Fibroblast of lung (primary cell): ENCODE data around the gene HMCES. TPM values are rescaled to one million over a fixed set of nuclear protein-coding genes. Genes with fewer than 3 reads are reported as not detected.
A peak's percentile ranks its signal among the peaks of the same experiment; 100 is the strongest.

Source experiments
- DNase-seq, 2 donors: peaks; one replicate each; pipeline versions ENCODE4 v3.0.0 to v3.0.0-alpha.2; 2010; ENCODE audit warnings: low read depth in 2 of 2
- H2AFZ ChIP-seq: 2 replicates; pipeline ENCODE4 v1.5.1; 2012; ENCODE audit warnings: low read length, control low read depth, inconsistent platforms
- H3K27ac ChIP-seq: 2 replicates; pipeline ENCODE4 v1.5.1; 2011; ENCODE audit warnings: low read length, control low read depth; ENCODE audit not compliant: insufficient read depth
- H3K27me3 ChIP-seq: 2 replicates; pipeline ENCODE4 v1.5.1; 2011; ENCODE audit warnings: mild to moderate bottlenecking, low read length; ENCODE audit not compliant: control insufficient read depth, insufficient read depth
- H3K36me3 ChIP-seq: 2 replicates; pipeline ENCODE4 v1.5.1; 2011; ENCODE audit warnings: low read length; ENCODE audit not compliant: control insufficient read depth, insufficient read depth
- H3K4me1 ChIP-seq: 2 replicates; pipeline ENCODE4 v1.5.1; 2011; ENCODE audit warnings: low read length; ENCODE audit not compliant: control insufficient read depth, insufficient read depth; ENCODE audit errors: extremely low read depth
- H3K4me2 ChIP-seq: 2 replicates; pipeline ENCODE4 v1.5.1; 2011; ENCODE audit warnings: low read length, control low read depth; ENCODE audit not compliant: insufficient read depth; ENCODE audit errors: extremely low read depth
- H3K4me3 ChIP-seq, 4 experiments: fragments of 200-600 bp in 1 of 4; sonication (generic) in 1 of 4; replicated peaks in 1 of 4; 2 replicates each; pipeline ENCODE4 v1.5.1; 2011 to 2016; ENCODE audit warnings: low read length in 4 of 4, low read depth in 3 of 4, mild to moderate bottlenecking in 3 of 4, control low read depth in 2 of 4, inconsistent platforms in 1 of 4, mixed read lengths in 1 of 4; ENCODE audit not compliant: insufficient read depth in 1 of 4; ENCODE audit errors: control extremely low read depth in 1 of 4
- H3K79me2 ChIP-seq: 2 replicates; pipeline ENCODE4 v1.5.1; 2012; ENCODE audit warnings: mild to moderate bottlenecking, low read length, inconsistent platforms; ENCODE audit not compliant: control insufficient read depth, insufficient read depth
- H3K9ac ChIP-seq: 2 replicates; pipeline ENCODE4 v1.5.1; 2011; ENCODE audit warnings: mild to moderate bottlenecking, low read length, control low read depth; ENCODE audit not compliant: insufficient read depth
- H3K9me3 ChIP-seq: 2 replicates; pipeline ENCODE4 v1.5.1; 2012; ENCODE audit warnings: low read depth, low read length; ENCODE audit not compliant: control insufficient read depth, insufficient read depth
- H4K20me1 ChIP-seq: 2 replicates; pipeline ENCODE4 v1.5.1; 2011; ENCODE audit warnings: low read length; ENCODE audit not compliant: control insufficient read depth, insufficient read depth; ENCODE audit errors: extremely low read depth
- CTCF ChIP-seq, 2 donors: IDR thresholded peaks in 1 of 2; conservative IDR thresholded peaks in 1 of 2; 1 replicate in 1 of 2; 2 replicates in 1 of 2; pipeline ENCODE4 v1.5.1; 2011 to 2012; ENCODE audit warnings: low read length in 2 of 2, control low read depth in 1 of 2, inconsistent platforms in 1 of 2, low read depth in 1 of 2, mild to moderate bottlenecking in 1 of 2
- EZH2 ChIP-seq: IDR thresholded peaks from 2 replicates; pipeline ENCODE4 v1.5.1; 2012; ENCODE audit warnings: low read length, control low read depth, mild to moderate bottlenecking; ENCODE audit errors: missing control alignments
- polyA plus RNA-seq, 2 donors: library from polyadenylated mRNA; depleted of rRNA in 1 of 2; stranded (reverse) in 1 of 2; unstranded in 1 of 2; fragments of >200 nt; gene quantifications; 2 replicates each; pipeline ENCODE4 v1.2.1, GENCODE V29; 2011 to 2012; ENCODE audit warnings: missing spikeins in 1 of 2
- total RNA-seq: library from RNA; depleted of rRNA; stranded (reverse); fragments of >200 nt; gene quantifications from 2 replicates; pipeline ENCODE4 v1.2.1, GENCODE V29; 2014

HMCES gene
- total and polyA plus RNA-seq, 2 donors (not counting 1 experiment from before 2014, with no cell fraction given) = 12.2 to 22.8 TPM

- TF ChIP-seq EZH2 (no peak), CTCF (conservative IDR thresholded peaks at IDR 0.05 in 1 of 2, IDR thresholded peaks at IDR 0.05 in 1 of 2; ENCODE audit: low read depth in 1 of 2, low read length in 2 of 2) (no peak)
- Histone ChIP-seq H2AFZ (no peak overlapping the region), H3K36me3 (no peaks in the 10 kb centered on the region), H3K9me3 (no peaks in the 10 kb centered on the region), H3K27me3 (no peaks in the 10 kb centered on the region), H4K20me1 (no peaks in the 10 kb centered on the region), H3K4me3 (no peak overlapping the region), H3K4me1 (peaks cover 4% of the 10 kb centered on the region), H3K79me2 (peaks cover 4% of the 10 kb centered on the region), H3K4me2 (no peak overlapping the region), H3K9ac (no peak overlapping the region), H3K27ac (no peak overlapping the region)
- DNase-seq = no peak
Measured at GRCh38 chr3:129310111-129311011, 31.7 kb downstream of the HMCES start.

- TF ChIP-seq CTCF (conservative IDR thresholded peaks at IDR 0.05 in 1 of 2, IDR thresholded peaks at IDR 0.05 in 1 of 2; ENCODE audit: low read depth in 1 of 2, low read length in 2 of 2) (no peak), EZH2 (no peak)
- DNase-seq = no peak
Measured at GRCh38 chr3:129311054-129311902, 32.6 kb downstream of the HMCES start.

GRCh38 chr3:129312021-129312639 is 33.5 kb downstream of the HMCES start:
- H3K36me3 ChIP-seq = no peaks in the 10 kb centered on the region
- no peak overlapping the region for H2AFZ ChIP-seq
- H3K4me1 ChIP-seq = peaks cover 3% of the 10 kb centered on the region
- H3K4me2 ChIP-seq = no peak overlapping the region
- TF ChIP-seq EZH2 (no peak), CTCF (conservative IDR thresholded peaks at IDR 0.05 in 1 of 2, IDR thresholded peaks at IDR 0.05 in 1 of 2; ENCODE audit: low read depth in 1 of 2, low read length in 2 of 2) (no peak)
- H3K79me2 ChIP-seq = peaks cover 7% of the 10 kb centered on the region
- DNase-seq = peak in 1 of 2 donors; percentile 23
- H3K4me3 ChIP-seq = no peak overlapping the region
- no peaks in the 10 kb centered on the region for H3K9me3 ChIP-seq
- no peak overlapping the region for H3K9ac ChIP-seq
- no peaks in the 10 kb centered on the region for H3K27me3 ChIP-seq
- H3K27ac ChIP-seq = no peak overlapping the region
- no peaks in the 10 kb centered on the region for H4K20me1 ChIP-seq

More at GRCh38 chr3:129311054-129311902, 32.6 kb downstream of the HMCES start:
- Histone ChIP-seq H2AFZ (no peak overlapping the region), H4K20me1 (no peaks in the 10 kb centered on the region), H3K36me3 (no peaks in the 10 kb centered on the region), H3K79me2 (peaks cover 7% of the 10 kb centered on the region), H3K9me3 (no peaks in the 10 kb centered on the region), H3K4me2 (no peak overlapping the region), H3K9ac (no peak overlapping the region), H3K4me1 (peaks cover 3% of the 10 kb centered on the region), H3K27ac (no peak overlapping the region), H3K4me3 (no peak overlapping the region), H3K27me3 (no peaks in the 10 kb centered on the region)
